GM21526 (cell line): ENCODE data around the gene C1orf210.

Experiments used
- ATAC-seq: cut with Tn5 transposase; IDR thresholded peaks from one replicate; pipeline ENCODE4 v1.9.1; 2021; ENCODE audit warnings: moderate library complexity; ENCODE audit not compliant: unreplicated experiment, low FRiP score

The C1orf210 gene

DNA sequence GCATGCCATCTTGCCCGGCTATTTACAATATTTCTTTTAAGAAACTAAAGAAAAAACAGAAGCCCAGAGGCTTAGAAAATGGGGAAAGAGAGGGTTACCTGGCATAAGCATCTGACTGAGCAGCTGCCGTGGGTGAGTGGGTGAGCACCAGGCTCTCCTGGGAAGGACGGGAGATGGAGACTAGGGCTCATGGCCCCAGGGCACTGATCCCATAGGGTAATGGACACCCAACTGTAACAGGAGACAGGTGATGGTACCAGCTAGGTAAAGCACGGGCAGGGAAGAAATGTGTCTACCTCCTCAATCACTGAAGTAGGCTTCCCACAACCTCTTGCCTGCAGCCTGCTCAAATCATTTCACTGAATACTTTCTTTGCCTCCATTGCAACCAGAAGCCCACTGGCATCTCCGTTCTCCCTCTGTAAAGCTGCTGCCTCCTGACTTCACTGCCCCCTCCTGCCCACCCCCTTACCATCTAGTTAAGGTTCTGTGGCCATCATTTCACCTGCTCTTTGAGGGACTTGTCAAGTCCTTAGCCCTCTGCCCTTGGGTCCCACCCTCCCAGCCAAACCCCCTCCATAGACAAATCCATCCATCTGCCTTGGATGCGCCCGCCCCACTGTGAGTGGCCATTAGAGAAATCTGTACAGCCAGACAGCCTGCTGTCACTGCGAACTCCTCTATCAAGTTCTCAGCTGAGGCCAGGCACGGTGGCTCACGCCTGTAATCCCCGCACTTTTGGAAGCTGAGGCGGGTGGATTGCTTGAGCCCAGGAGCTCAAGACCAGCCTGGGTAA is 9.4 kb downstream of the C1orf210 start:
- ATAC-seq = no peak

DNA sequence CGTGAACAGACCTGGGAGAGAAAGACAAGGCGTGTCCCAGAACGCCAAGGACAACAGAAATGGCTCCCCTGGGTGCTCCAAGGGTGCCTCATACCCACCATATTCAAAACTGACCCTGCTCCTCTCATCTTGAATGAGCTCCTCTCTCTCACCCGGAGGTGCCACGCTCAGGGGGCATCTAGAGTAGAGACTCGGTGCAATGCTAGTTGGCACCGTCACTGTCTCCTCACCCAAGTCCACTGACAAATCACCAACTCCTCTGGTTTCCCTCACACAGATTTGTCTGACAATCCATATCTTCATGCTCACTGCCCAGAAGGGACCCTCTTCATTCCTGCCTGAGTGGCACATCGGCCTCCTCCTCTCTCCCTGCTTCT is 10.6 kb downstream of the C1orf210 start:
- no peak for ATAC-seq

DNA sequence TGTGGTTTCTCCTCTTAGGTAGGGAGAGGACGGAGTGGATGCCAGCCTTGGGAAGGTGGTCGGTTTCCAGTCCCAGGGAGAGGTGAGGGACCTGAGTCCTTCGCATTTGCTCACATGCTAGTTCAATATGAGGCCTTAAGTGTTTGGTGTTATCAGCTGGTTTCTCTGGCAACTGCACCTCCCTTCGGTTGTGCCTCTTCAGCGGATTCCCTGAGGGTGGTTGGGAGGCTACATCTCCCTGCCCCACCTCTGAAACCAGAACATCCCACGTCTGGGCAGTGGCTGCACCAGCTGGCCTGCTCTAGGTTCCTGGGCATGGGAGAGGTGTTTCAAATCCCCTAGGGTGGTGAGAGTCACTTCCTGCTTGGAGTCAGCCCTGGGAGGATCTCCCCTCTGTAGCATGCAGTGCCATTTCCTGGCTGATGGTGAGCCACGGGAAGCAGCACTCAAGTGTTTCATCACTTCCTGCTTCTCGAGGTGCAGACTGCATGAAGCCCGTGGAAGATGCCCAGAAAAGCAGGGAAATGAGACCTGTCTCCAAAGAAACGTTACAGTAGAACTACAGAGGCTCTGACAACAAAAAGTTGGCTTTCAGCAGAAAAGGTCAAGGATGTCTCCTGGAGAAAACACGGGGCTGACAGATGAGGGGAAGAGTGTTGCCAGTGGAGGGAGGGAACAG is 11.1 kb downstream of the C1orf210 start:
- no peak for ATAC-seq

DNA sequence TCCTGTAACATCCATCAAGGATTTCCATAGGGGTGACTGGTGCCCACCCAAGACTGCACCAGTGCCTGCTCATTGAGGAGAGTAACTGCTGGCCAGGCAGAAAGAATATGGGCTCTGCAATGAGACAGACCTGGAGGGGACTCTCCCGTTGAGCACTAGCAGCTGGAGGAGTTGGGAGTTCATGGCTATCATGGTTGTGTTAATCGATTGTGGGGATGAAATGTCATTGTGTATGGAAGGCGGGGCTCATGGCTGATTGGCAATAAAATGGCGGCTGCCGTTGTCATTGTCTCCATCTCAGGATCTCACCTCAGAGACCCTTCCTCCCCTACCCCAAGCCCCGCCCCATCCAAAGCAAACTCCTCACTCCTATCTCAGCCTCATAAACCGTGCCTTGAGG is 11.7 kb downstream of the C1orf210 start:
- ATAC-seq = no peak

DNA sequence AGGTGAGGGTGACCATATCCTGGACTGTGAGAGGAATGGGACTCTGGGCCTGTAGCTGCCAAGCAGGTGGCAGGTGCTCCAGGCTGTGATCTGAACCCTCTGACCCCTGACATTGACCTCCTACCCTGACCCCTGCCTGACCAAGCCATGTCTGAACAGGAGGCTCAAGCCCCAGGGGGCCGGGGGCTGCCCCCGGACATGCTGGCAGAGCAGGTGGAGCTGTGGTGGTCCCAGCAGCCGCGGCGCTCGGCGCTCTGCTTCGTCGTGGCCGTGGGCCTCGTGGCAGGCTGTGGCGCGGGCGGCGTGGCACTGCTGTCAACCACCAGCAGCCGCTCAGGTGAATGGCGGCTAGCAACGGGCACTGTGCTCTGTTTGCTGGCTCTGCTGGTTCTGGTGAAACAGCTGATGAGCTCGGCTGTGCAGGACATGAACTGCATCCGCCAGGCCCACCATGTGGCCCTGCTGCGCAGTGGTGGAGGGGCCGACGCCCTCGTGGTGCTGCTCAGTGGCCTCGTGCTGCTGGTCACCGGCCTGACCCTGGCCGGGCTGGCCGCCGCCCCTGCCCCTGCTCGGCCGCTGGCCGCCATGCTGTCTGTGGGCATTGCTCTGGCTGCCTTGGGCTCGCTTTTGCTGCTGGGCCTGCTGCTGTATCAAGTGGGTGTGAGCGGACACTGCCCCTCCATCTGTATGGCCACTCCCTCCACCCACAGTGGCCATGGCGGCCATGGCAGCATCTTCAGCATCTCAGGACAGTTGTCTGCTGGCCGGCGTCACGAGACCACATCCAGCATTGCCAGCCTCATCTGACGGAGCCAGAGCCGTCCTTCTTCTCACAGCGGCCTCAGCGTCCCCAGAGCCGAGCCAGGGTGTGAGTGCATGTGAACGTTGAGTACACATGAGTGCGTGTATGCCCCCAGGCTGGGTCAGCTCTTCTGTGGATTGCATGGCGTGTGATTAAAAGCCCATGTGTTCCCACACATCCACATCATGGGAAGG is 12.5 kb downstream of the C1orf210 start:
- ATAC-seq = no peak

DNA sequence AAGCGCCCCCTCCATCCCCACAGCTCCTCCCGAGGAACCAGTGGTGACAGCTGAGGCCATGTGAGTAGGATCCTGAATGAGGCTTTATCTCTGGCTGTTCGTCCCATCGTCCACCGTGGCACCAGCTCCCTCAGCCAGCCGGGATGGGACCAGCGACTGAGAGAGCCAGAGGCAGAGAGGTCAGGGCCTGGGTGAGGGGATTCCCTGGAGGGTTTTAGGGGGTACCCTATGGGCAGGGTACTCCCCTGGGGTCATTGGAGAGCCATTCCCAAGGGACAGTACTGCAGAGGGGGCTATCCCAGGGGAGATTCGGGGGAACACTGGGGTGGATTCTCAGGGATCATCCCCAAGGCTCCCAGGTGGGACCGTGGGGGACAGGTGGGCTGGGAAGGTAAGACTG is 13.2 kb downstream of the C1orf210 start:
- no peak for ATAC-seq

DNA sequence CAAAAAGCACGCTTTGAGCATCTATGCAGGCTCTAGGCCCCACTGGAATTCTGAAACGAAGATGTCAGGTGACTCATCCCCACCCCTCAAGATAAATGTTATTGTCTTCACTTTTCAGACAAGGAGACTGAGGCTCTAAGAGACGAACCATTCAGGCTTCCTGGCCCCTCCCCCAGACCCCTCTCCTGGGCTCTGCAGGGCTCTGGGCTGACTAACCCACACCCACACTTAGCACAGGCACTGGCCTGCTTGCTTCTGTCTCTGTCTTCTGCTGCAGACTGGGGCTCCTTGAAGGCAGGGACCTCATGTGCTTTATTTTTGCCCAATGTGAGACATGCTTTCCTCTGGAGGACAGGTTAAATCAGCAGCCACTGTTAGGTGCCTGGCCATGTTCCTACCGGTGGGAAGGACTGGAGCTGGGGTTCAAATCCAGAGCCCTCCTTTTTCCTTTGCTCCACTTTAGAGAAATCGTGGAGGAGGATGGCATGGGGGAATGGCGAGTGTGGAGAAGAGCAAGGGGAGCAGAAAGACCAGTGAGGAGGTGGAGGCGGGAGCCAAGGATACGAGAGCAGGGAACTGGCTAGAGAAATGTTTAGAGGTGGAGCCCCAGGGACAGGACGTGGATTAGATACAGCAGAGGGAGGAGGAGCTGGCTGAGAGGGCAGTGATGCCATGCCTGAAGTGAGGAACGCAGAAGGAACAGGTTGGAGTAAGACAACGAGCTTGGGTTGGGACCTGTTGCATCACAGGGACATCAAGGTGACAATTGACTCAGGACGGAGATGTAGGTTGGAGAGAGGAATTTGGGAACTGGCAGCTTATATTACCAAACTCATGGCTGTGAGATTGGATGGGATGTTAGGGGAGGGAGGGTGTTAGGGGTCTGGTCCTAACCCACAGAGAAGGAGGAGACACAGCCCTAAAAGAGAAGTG is 13.9 kb downstream of the C1orf210 start:
- no peak for ATAC-seq

DNA sequence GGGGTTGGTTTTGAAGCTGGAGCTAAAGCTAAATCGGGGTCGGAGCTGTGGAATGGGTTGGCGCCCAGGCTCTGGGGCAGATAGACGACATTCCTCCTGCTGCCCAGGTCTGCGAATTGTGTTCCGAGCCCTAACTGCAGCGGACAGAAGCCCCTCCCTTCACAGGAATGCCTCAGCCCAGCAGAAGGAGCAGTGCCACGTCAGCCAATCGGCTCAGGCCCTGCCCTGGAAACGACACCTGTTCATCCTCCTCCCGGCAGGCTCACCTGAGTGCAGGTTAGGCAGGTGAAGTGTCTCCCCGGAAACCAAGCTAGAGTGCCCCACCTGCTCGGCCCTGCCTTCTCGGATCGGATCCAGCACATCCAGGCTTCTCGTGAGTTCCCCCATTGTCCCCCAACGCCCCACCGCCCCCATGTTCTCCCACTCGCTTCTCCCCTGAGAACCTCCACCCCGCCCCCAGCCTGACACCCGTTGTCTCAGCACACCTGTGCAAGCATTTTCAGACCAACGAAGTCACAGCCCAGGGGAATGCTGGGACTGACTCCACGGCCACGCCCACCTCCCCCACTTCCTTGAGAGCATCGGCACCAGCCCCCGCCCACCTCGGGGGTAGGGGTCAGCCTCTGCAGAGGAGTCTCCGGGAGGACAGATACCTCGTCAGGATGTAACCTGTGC is 14.8 kb downstream of the C1orf210 start:
- ATAC-seq = no peak

DNA sequence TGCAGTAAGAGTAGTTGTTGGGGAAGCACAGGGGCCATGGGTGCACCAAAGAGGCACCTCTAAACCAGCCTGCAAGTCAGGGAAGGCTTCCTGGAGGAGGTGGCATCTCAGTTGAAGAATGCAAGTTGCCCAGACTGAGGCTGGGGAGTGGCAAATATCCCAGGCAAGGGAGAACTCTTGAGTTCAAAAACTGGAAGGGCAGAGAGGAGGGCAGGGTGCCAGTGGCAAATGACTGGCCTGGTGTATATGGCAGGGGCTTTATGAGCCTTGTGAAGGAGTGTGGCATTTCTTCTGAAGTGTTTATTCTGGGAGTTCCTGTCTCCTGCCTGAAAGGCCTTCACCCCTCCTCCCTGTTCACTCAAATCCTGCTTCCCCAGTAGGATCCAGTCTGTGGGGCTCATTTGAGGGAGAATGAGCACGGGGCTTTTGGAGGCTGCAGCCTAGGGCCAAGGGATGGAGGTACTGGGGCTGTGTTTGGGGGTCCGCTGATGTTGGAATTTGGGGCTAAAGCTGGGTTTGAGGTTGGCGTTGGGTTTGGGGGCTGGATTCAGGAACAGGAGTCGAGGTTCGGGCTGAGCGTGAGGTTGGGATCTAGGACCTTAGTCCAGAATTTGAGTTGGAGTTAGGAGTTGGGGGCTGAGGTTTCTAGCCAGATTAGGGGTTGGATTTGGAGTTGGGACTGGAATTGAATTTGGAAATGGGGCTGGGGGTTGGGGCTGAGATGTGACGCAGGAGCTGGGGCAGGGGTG is 15.6 kb downstream of the C1orf210 start, which contains the start of gene TMEM125:
Gene TMEM125, plus strand, starts transcription at position 357 of the 749 bp plus-strand sequence. CDS start 2,740 bp downstream, outside the sequence.
- no peak for ATAC-seq

DNA sequence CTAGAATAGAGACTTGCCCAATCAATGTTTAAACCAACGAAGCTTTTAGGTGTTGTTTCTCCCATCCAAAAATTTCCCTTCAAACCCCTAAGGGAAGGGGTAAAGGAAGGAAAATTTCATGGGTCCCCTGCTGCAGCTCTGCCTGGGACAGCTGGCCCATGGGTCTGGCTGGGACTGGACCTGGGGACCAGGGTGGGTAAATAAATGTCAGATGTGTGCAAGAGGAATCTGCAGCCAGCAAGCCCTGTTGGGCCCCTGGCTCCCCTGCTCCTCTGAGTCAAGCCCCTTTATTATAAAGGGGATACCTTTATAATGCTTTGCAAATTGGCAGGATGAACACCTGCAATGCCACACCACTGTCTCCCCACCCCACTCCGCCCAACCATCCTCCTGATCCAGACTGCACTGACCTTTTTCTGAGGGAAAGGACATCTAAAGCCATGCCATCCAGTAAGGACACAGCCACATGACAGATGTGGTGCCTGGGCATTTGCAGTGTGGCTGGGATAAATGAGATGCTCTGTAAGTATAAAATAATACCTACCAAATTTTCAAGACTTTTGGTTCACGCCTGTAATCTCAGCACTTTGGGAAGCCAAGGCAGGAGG is 17.5 kb downstream of the C1orf210 start:
- ATAC-seq = no peak

DNA sequence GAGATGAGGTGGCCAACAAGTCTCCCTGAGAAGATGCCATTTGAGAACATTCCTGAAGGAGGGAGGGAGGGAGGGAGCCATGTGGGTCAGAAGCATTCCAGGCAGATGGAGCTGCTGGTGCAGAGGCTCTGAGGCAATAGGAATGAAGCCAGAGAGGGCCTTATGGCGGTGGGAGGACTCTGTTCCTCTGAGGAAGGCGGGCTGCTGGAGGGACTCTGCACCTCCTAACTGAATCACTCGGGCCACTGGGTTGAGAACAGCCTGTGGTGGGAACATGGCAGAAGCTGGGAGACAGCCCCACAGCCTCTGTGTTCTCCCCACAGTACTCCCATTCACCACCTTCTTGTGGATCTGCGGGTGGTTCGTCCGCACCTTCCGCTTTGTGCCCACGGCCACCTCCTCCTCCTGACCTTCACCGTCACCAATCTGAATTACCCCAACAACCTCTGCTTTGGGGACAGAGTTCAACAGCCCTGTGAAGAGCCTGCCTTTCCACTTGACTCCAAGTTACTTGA is 18.0 kb downstream of the C1orf210 start:
- ATAC-seq = no peak

DNA sequence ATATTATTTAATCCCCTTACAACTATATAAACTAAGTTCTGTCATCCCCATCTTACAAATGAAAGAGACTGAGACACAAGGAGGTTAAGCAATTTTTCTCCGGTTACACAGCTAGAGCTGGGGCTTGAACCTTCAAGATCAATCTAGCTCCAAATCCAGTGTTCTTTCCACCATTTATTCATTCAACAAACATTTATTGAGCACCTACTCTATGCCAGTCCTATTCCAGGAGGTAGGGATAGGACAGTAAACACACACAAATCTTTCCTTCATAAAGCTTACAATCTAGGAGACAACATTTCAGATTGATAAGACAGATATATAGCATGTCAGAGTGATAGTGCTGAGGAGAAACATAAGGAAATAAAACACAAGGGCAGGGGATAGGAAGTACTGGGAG is 18.5 kb downstream of the C1orf210 start:
- ATAC-seq = no peak

DNA sequence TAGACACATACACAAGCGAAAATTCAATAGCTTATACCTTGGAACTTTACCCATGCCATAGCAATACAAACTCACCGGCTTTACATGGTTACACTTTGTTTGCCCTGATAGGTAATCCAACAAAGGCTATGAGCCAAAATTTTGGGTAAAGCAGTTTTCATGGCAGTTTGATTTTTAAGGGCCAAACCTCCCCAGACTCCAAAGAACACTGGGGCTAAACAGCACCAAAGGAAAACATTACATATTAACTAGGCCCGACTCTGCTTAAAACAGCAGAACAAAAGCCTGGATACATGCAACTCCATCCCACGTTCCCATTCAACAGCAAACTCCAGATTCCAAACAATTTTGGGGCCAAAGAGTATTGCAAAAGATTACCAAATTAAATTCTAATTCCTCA is 19.9 kb downstream of the C1orf210 start:
- ATAC-seq = no peak

DNA sequence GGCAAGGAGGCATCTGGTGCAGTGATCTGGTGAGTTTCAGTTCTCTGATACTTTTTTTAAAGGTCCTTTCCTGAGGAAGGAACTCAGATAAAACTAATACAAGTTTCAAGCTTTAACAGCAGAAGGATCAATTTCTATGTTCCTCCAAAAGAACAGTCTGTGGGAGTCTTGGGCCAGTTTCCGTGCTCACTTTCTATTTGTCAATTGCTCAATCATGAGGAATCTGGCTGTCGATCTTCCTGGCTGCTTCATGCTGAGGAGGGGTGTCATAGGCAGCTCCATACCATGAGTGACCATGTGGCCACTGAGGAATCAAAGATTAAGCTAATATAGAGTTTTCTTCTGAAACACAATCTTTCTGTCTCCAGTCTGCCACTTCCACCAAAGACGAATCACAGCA is 27.0 kb downstream of the C1orf210 start:
- ATAC-seq = no peak

DNA sequence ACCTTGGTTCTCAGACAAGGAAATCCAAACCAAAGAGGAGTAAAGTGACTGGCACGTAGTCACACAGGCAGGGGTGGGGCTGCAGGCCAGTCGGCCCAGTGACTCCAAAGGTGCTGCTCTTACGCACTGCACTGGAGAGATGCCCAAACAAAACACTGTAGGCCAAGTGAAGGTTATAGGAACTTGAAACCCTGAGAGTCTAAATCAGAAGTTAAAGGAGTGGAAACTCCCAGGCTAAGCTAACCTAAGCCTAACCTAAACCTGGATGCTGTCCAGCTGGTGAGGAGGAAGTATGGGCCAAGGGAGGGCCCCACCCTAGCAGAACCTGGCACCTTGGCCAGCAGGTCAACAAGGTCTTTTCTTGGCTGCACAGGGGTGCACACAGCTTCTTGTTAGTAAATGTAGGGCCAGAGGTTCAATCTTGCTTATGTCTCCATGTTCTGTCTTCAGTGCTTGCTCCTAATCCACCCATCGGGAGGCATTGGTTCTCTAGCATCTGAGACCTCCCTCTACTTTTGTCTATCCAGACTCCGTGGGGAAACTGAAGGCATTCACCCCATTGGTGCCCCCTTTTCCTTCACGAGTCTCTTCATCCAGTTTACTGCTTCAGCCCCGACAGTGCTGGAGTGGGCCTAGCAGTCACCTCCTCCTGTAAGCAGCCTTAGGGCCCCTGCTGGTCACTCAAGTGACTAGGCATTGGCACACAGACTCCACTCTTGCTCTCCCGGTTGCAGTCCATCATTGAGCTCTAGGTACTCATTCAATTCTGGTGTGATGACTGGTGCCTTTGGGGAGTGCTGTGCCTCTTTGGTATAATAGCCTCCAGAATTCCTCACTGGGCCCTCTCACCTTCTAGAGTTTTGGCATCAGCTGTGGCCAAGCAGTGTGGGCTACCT is 28.5 kb downstream of the C1orf210 start:
- ATAC-seq = no peak

DNA sequence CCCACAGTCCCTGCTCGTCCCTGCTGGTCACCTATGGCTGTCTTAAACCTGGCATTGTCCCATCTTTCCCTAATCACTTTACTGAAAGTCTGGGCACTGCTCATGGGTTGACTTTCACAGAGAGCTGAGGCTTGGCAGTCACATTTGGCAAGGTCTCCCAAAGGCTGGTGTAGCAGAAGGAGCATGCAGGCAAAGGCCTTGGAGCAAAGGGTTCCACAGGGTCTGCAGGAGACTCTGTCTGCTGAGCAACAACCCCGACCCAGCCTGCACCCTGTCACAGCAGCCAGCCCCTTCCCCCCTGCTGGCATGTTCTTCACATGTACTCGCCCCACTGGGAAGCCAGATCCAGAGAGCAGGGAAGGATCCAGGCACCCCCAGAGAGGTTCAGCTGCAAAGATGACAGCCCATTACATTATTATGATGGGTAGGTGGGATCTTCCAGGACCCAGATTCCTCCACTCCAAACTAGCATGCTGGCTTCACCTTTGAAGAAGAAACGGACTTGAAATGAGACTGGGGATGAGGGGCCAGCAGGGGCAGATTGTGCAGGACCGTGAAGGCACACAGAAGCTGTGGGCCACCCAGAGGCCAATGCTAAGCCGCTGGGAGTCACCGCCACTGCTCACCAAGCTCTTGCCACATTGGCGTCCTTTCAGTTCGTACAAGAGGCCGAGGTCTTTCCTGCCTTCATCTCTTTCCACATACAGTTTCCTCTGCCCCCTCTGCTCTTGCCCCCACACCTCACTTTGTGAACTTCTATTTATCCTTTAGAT is 29.8 kb downstream of the C1orf210 start:
- ATAC-seq = no peak
